Measurements from ENCODE around the gene AFAP1L1.

AFAP1L1 gene

DNA sequence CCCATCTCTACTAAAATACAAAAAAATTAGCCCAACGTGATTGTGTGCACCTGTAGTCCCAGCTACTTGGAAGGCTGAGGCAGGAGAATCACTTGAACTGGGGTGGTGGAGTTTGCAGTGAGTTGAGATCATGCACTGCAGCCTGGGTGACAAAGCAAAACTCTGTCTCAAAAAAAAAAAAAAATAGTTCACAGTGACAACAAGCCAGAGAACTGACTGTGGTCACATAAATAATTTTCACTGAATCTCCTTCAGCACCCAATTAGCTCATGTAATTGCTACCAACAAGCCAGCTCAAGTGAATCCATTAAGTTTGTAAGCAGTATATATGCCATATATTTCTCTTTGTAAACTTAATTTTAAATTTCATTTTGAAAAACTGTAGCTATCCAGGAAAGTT is 14.5 kb upstream of the AFAP1L1 start:
- ChIA-PET POLR2A (interaction anchor here (0.7 kb wide), 1 partner anchor 1135 kb away, joined by 5 read pairs; no protein-coding TSS in a partner anchor), CTCF (interaction anchor here (0.9 to 1.7 kb wide), 3 partner anchors 10 to 142 kb away, joined by 3 to 4 read pairs (median 3); no protein-coding TSS in a partner anchor)
- TF ChIP-seq, protein P1, sequence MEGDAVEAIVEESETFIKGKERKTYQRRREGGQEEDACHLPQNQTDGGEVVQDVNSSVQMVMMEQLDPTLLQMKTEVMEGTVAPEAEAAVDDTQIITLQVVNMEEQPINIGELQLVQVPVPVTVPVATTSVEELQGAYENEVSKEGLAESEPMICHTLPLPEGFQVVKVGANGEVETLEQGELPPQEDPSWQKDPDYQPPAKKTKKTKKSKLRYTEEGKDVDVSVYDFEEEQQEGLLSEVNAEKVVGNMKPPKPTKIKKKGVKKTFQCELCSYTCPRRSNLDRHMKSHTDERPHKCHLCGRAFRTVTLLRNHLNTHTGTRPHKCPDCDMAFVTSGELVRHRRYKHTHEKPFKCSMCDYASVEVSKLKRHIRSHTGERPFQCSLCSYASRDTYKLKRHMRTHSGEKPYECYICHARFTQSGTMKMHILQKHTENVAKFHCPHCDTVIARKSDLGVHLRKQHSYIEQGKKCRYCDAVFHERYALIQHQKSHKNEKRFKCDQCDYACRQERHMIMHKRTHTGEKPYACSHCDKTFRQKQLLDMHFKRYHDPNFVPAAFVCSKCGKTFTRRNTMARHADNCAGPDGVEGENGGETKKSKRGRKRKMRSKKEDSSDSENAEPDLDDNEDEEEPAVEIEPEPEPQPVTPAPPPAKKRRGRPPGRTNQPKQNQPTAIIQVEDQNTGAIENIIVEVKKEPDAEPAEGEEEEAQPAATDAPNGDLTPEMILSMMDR (IDR thresholded peaks at IDR 0.05; ENCODE audit: control extremely low read depth, extremely low read depth, low read depth, missing control alignments) = no peak
- no peak for DNase-seq (ENCODE audit: extremely low spot score)

DNA sequence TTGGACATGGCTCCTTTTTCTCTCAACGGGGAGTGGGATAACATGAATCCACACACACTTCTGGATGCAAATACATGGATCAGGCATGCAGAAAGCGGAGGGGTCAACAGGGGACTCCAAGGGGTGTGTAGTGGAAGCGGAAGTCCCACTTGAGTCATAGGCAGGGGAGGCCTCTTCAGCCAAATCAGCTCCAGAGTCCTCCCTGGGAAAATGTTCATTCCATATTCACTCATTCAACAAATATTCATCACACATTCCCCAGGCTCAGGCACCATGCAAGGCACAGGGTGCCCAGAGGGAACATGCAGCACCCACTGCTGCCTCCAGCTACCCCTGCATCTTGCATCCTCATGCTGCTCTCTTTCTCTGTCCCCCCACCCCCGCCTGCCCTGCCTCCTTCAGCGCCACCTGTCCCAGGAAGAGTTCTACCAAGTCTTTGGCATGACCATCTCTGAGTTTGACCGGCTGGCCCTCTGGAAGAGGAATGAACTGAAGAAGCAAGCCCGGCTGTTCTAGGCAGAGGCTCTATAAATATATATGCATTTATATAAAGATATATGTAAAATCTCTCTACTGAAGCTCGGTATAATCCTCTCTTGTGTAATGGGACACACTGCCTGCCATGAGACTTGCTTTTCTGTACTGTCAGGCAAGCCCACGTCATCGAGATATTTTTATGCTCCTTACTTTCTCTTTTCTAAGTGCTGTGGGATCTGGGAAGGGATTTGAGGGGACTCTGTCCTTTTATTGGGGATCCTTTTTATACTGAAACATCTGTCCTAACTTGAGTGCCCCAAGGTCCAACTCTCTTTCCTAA is 13.6 kb upstream of the AFAP1L1 start:
- DNase-seq (ENCODE audit: extremely low spot score) = no peak
- TF ChIP-seq, protein P1 (IDR thresholded peaks at IDR 0.05; ENCODE audit: control extremely low read depth, extremely low read depth, low read depth, missing control alignments) = no peak
- ChIA-PET POLR2A (no interaction called here), CTCF (interaction anchor here (0.7 to 1.7 kb wide), 5 partner anchors 9 to 143 kb away, joined by 3 to 7 read pairs (median 3); partner anchors contain the start of gene ABLIM3)

DNA sequence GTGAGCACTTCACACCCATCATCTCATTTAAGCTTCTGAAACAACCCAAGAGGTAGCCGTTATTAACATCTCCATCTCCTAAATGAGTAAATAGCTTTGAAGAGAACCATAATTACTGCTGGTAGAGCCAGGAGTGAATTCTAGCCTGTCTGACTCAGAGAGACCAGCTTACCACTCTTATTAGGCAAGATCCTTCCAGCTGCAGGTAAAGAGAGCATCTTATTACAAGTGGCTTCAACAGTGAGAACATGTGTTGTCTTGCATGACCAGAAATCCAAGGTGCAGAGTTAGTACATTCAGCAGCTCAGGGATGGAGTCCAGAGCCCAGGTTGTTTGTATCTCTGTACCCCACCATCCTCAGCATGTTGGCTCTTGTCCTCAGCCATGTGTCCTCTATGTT is 10.9 kb upstream of the AFAP1L1 start:
- POLR2A ChIA-PET = no interaction called here
- CTCF ChIA-PET = no interaction called here
- TF ChIP-seq, protein P1 (IDR thresholded peaks at IDR 0.05; ENCODE audit: control extremely low read depth, extremely low read depth, low read depth, missing control alignments) = no peak
- DNase-seq (ENCODE audit: extremely low spot score) = no peak

DNA sequence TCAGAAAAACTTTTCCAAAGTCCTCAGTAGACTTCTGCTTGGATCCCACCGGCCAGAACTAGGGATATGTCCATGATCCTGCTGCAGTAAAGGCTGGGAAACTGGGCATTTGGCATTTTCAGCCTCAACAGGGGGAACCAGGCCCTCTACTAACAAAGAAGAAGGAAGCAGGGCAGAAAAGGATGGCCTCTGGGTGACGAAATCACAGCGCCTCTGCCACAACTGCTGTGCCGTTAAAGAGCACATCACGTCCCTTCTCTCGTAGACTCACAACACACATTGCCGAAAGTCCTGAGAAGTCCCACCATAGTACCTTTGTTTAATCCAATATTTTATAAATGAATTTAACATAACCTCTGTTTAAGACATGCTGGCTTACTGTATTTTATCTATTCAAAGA is 10.4 kb upstream of the AFAP1L1 start:
- ChIA-PET POLR2A (no interaction called here), CTCF (no interaction called here)
- DNase-seq (ENCODE audit: extremely low spot score) = no peak
- TF ChIP-seq, protein P1 (IDR thresholded peaks at IDR 0.05; ENCODE audit: control extremely low read depth, extremely low read depth, low read depth, missing control alignments) = no peak

DNA sequence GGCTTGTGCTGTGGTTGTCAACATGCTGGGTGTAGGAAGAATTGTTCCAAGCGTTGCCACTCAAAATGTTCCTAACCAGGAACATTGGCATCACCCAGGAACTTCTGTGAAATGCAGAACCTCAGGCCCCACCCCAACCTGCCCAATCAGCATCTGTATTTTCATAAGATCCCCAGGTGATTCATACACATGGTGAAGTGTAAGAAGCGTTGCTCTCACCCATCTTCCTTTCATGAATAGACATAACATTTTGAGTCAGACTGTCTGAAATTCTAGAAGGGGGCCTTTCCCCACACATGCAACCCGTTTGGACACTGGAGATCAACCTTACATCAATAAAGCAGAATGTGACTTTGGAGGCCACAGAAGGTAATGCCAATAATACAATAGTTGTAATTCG is 9.3 kb upstream of the AFAP1L1 start:
- ChIA-PET POLR2A (no interaction called here), CTCF (interaction anchor here (1.1 kb wide), 1 partner anchor 56 kb away, joined by 3 read pairs; no protein-coding TSS in a partner anchor)
- TF ChIP-seq, protein P1 (IDR thresholded peaks at IDR 0.05; ENCODE audit: control extremely low read depth, extremely low read depth, low read depth, missing control alignments) = no peak
- DNase-seq (ENCODE audit: extremely low spot score) = no peak

DNA sequence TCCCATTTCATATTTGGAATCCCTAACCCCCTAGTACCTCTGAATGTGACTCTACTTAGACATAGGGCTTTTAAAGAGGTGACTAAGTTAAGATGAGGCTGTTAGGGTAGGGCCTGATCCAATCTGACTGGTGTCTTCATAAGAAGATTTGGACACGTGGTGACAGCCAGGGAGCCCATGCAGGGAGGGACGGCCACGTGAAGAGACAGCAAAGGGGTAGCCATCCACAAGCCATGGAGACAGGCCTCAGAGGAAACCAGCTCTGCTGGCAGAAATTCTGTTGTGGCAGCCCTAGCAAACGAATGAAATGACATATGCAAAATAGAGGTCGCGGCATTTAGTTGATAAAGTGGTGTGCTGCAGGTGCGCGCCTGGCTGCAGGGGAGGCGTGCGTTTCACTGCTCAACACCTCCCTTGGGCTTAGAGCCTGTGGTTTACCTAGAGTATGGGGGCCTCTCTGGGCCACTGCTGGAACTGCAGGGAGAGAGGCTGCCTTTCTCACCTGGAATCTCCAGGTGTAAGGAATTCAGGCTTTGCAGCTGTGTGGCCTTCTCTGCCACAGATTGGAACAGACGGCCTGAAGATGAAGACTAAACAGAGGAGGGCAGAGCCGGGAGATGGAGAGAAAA is 7.1 kb upstream of the AFAP1L1 start:
- CTCF ChIA-PET = interaction anchor here (0.9 kb wide), 1 partner anchor 16 kb away, joined by 4 read pairs; no protein-coding TSS in a partner anchor
- DNase-seq (ENCODE audit: extremely low spot score) = peak; percentile 40
- TF ChIP-seq, protein P1 (IDR thresholded peaks at IDR 0.05; ENCODE audit: control extremely low read depth, extremely low read depth, low read depth, missing control alignments) = peak; percentile 11
- POLR2A ChIA-PET = no interaction called here
